ENCODE measurements around the gene SCRT2.
"Not testable (repeated sequence)": the region's sequence is repeated elsewhere in the genome, so short reads cannot be mapped to it uniquely, and the experiment has no call there.

SCRT2 gene

DNA sequence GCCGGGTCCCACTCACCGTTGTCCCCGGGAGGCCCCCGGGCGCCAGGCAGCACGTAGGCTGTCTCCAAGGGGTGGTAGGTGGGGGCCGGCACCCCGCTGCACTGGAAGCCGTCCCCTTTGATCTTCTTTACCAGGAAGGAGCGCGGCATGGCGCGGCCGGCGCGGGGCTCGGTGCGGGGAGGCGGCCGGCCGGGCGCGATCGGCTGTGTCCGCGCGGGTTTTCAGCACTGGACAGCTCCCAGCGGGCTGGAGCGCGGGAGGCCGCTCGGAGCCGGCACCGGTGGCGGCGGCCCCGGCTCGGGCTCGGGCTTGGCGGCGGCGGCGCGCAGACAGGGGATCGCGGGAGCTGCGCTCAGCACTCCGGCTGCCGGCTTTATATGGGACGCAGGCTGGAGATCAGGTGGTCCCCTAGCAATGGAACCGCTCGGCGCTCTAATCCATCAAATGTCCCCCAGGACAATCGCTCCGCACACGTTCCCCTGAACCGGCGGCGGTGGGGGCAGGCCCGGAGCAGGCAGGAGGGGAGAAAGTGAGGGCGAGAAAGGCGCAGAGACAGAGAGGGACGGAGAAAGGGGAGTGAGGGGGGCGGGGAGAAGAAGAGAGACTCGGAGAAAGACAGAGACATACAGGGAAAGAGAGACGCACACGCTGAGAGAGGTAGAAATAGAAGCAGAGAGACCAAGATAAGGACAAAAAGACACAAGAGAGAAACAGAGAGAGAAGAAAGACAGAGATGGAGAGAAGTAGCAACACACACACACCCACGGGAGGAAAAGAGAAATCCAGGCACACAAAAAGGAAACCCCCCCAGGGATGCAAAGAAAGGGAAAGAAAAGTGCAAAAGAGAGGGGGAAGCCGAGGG is at the start of gene SCRT2:
TSS of gene SCRT2 (minus strand) at position 350 of the 862 bp plus-strand sequence. CDS start at position 149, 201 bp downstream.
- TF ChIP-seq, protein P1, sequence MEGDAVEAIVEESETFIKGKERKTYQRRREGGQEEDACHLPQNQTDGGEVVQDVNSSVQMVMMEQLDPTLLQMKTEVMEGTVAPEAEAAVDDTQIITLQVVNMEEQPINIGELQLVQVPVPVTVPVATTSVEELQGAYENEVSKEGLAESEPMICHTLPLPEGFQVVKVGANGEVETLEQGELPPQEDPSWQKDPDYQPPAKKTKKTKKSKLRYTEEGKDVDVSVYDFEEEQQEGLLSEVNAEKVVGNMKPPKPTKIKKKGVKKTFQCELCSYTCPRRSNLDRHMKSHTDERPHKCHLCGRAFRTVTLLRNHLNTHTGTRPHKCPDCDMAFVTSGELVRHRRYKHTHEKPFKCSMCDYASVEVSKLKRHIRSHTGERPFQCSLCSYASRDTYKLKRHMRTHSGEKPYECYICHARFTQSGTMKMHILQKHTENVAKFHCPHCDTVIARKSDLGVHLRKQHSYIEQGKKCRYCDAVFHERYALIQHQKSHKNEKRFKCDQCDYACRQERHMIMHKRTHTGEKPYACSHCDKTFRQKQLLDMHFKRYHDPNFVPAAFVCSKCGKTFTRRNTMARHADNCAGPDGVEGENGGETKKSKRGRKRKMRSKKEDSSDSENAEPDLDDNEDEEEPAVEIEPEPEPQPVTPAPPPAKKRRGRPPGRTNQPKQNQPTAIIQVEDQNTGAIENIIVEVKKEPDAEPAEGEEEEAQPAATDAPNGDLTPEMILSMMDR (IDR thresholded peaks at IDR 0.05; ENCODE audit: low read depth, low read length) = no peak
- DNase-seq (ENCODE audit: extremely low read depth, low read depth) = peak; percentile 27

DNA sequence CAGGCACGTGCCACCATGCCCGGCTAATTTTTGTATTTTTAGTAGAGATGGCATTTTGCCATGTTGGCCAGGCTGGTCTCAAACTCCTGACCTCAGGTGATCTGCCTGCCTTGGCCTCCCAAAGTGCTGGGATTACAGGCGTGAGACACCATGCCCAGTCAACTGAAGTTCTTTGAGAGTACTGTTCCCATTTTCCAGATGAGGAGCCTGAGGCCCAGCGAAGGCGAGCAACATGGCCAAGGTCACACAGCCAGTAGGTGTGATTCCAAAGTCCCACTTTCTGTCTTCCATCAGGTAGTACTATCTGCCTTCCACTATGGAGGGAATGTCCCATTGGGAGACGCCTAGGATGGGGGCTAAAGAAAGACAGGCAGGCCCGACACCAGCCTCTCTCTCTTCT is 49.2 kb upstream of the SCRT2 start:
- not testable (repeated sequence) for DNase-seq (ENCODE audit: extremely low read depth, low read depth)

DNA sequence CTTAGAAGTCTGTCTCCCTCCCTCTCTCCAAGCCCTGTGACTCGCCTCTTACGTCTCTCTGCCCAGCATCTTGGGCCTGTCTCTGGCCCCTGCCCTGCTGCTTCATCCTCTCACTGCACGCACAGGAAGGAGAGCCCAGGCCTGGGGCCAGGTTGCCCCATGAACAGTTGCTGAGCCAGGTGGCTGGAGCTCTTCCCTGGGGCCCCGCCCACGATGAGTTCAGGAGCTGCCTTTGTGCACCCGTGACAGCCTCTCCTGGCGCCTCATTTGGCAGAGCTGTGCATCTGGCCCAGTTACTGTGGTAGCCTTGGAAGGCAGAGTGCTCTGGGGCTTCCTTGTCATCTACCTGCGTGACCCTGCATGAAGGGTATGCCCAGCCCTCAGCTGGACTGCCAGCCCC is 48.2 kb upstream of the SCRT2 start:
- TF ChIP-seq, protein P1 (IDR thresholded peaks at IDR 0.05; ENCODE audit: low read depth, low read length) = no peak
- no peak for DNase-seq (ENCODE audit: extremely low read depth, low read depth)

DNA sequence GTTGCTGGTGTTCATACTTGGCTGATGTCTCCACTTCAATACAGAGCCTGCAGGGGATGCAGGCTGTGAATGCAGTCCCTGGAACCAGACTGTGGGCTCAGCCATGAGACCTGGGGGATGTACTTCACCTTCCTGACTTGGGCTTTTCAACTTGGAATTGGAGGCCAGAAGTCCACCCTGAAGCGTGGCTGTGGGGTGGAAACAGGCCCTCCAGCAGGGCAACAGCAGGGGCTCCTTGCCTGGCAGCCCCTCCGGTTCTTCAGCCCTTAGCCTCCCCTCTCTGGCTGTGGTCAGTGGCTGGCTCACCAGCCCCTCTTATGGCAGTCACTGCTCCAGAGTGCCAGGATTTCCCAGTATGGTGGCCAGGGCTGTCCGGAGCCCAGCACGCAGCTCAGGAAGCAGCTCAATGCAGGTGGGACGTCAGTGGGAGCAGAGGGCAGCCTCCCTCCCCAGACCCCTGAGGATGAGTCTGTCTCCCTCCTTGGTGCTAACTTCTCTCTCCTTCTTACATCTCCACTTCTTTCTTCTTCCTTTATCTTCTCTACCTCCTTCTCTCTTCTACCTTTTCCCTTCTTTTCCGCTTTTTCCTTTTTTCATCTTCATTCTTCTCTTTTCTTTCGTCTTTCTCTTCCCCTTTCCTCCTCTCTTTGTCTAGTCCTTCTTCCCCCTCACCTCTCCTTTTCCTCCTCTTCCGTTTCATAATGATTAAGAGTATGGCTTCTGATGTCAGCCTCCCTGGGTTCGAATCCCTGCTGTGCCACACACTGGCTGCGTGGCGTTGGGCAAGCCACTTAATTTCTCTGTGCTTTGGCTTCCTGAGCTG is 47.4 kb upstream of the SCRT2 start:
- DNase-seq (ENCODE audit: extremely low read depth, low read depth) = no peak

DNA sequence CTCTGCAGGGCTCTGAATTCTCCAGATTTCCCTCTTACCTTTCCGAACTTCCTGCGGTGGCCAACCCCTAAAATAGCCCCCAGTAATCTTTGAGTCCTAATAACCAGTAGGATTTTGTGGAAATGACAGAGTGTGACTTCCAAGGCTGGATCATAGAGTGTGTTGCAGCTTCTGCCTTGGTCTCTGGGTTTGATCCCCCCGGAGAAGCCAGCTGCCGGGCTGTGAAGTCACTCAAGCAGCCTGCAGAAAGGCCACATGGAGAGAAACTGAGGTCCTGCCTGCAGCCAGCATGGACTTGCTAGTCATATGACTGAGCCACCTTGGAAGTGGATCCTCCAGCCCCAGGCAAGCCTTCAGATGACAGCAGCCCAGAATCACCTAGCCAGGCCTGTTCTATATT is 46.3 kb upstream of the SCRT2 start:
- no peak for DNase-seq (ENCODE audit: extremely low read depth, low read depth)
- TF ChIP-seq, protein P1 (IDR thresholded peaks at IDR 0.05; ENCODE audit: low read depth, low read length) = no peak

More for the DNA sequence above, 47.4 kb upstream of the SCRT2 start:
- TF ChIP-seq, protein P1 (IDR thresholded peaks at IDR 0.05; ENCODE audit: low read depth, low read length) = no peak

DNA sequence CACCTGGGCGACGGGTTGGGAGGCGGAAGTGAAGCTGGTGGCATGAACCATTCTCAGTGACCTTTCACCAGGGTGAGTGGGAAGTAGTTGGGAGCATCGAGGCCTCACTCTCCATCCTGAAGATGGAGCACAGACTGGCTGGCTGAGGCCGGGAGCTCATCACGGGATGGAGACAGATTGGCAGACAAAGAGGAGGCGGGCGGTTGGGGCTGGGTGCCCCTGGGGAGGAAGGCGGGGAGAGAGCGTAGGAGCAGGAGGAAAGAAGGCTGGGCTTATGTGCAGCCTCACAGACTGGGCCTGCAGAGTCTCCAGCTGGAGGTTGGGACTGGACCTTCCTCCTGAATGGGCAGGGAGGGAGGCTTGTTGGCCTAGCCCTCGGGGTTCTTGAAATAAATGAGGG is 44.2 kb upstream of the SCRT2 start:
- TF ChIP-seq, protein P1 (IDR thresholded peaks at IDR 0.05; ENCODE audit: low read depth, low read length) = no peak
- DNase-seq (ENCODE audit: extremely low read depth, low read depth) = no peak

DNA sequence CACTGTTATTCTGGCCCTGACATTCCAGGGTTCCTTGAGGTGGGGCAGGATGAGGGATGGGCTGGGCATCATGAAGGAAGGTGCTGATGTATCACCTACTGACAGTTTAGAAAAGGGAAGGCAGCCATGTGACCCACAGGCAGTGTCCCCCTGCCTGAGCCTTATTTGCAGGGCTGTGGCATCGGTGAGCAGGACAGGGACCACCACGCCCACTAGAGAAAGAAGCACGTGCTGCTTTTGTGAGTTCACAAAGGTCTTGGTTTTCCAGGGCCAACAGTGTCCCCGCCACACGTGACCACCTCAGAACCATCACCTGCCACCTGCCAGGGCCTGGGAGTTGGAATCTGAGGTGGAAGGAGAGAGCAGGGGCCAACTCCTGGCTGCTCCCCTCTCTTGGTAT is 43.5 kb upstream of the SCRT2 start:
- TF ChIP-seq, protein P1 (IDR thresholded peaks at IDR 0.05; ENCODE audit: low read depth, low read length) = no peak
- no peak for DNase-seq (ENCODE audit: extremely low read depth, low read depth)

Measured in AG09319 (cell line).